Omental fat pad (tissue), 4 donors: ENCODE data around the gene ATAD1. TPM values are rescaled to one million over a fixed set of nuclear protein-coding genes. Genes with fewer than 3 reads are reported as not detected.
A peak's percentile ranks its signal among the peaks of the same experiment; 100 is the strongest.

Experiments used
- ATAC-seq: fragments of 150-250 bp; one replicate; pipeline ENCODE4 v1.9.1; 2016; ENCODE audit warnings: mild to moderate bottlenecking, moderate library complexity; ENCODE audit not compliant: low FRiP score
- DNase-seq: peaks from one replicate; pipeline ENCODE4 v3.0.0-alpha.2; 2019; ENCODE audit warnings: low spot score
- total RNA-seq, 4 donors: library from RNA; depleted of rRNA; stranded (reverse); fragments of >200 nt; gene quantifications; one replicate each; pipeline ENCODE4 v1.1.0, GENCODE V29; 2016
- TF ChIP-seq, protein P1 (sequence below), 3 donors: fragments of 450-650 bp; IDR thresholded peaks; one replicate each; pipeline ENCODE4 v1.5.1; 2016 to 2017; ENCODE audit warnings: antibody characterized with exemption in 3 of 3, mild to moderate bottlenecking in 3 of 3, moderate library complexity in 2 of 3

Gene ATAD1
- total RNA-seq, 4 donors from 2014 or later: 29.4 to 34.2 (median 31.5) TPM

DNA sequence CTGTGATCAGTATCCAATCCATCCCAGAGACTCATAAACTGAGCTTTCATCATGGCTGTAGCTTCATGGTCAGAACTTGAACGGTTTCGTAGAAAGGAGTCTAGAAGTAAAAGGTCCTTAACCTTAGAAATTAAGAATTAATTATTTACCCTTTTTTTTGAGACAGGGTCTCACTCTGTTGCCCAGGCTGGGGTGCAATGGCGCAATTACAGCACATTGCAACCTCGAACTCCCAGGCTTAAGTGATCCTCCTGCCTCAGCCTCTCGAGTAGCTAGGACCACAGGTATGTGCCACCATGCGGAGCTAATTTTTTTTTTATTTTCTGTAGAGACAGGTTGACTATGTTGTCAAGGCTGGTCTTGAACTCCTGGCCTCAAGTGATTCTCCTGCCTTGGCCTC, 41.7 kb downstream of the ATAD1 start:
- no peak for DNase-seq
- TF ChIP-seq, protein P1, sequence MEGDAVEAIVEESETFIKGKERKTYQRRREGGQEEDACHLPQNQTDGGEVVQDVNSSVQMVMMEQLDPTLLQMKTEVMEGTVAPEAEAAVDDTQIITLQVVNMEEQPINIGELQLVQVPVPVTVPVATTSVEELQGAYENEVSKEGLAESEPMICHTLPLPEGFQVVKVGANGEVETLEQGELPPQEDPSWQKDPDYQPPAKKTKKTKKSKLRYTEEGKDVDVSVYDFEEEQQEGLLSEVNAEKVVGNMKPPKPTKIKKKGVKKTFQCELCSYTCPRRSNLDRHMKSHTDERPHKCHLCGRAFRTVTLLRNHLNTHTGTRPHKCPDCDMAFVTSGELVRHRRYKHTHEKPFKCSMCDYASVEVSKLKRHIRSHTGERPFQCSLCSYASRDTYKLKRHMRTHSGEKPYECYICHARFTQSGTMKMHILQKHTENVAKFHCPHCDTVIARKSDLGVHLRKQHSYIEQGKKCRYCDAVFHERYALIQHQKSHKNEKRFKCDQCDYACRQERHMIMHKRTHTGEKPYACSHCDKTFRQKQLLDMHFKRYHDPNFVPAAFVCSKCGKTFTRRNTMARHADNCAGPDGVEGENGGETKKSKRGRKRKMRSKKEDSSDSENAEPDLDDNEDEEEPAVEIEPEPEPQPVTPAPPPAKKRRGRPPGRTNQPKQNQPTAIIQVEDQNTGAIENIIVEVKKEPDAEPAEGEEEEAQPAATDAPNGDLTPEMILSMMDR (IDR thresholded peaks at IDR 0.05): no peak
- no peak for ATAC-seq

DNA sequence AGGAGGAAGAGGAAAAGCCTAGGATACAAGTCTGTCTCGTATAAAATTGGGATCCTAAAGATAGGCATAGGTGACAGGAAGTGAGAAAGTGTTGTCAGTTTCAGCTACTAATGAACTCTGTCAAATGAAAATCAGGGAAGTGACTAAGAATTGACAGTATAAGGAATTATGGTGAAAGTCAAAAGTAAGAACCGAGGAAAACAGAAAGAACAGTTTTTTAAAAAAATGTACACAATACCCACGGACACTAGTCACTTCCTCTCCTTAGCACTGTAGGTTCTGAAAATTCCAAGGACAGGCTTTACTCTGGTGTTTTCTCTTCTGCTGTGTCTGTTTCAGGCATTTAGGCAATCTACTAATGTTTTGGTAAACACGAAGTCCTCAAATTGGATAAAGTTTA, 42.3 kb downstream of the ATAD1 start:
- no peak for DNase-seq
- TF ChIP-seq, protein P1 (IDR thresholded peaks at IDR 0.05): no peak
- ATAC-seq: no peak

DNA sequence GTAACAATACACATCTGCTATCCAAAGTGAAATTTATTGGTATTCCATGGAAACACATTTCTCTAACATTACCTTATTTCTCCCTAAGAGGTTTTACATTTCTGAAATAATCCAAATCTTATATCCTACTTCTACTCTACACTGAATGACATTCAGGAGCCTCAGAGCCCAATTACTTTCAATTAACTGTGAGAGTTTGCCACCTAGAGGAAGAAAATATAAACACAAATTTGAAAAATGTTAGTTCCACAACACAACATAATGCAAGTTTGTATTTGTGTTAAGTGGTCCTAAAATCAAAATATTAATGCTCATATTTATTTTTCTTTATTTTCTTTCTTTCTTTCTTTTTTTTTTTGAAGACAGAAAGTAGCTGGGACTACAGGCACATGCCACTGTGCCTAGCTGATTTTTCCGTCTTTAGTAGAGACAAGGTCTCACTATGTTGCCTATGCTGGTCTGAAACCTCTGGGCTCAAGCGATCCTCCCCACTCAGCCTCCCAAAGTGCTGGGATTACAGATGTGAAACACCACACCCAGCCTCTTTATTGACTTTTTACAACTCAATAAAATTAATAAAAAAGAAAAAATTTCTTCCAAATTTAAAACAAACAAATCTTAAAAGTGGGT, 46.0 kb downstream of the ATAD1 start:
- TF ChIP-seq, protein P1 (IDR thresholded peaks at IDR 0.05): no peak
- ATAC-seq (no peak), DNase-seq (no peak)

DNA sequence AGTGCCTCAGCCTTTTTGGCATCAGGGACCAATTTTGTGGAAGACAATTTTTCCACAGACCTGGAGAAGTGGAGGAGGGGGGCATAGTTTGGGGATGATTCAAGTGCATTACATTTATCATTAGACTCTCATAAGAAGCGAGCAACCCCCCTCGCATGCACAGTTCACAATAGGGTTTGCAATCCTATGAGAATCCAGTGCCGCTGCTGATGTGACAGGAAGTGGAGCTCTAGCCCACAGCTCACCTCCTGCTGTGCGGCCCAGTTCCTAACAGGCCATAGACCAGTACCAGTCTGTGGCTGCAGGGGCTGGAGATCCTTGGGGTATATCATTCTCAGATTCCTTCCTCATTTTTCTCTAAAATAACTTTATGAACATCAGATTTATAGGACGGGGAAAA, 50.8 kb downstream of the ATAD1 start:
- TF ChIP-seq, protein P1 (IDR thresholded peaks at IDR 0.05): no peak
- DNase-seq: no peak
- peak; percentile 54 for ATAC-seq

DNA sequence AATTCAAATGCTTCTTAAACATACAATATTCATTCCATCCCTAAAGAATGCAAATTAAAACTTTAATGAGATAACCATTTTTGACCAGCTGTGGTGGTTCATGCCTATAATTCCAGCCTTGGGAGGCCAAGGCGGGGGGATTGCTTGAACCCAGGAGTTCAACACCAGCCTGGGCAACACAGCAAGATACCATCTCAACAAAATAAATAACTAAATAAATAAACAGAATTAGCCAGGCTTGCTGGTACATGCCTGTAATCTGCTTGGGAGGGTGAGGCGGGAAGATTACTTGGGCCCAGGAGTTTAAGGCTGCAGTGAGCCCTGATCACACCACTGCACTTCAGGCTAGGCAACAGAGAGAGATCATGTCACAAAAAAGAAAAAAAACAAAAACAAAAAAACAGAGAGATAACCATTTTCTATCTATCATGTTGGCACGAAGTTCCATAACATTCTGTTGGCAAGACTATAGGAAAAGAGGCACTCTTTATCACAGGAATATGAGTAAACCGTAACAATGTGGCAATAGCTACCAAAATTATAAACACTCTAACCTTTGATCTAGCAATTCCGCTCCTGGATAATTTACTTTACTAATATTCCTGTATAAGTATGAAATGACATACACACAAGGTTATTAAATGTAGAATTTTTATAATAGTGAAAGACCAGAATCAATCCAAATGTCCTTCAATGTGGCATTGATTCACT, 52.2 kb downstream of the ATAD1 start:
- TF ChIP-seq, protein P1 (IDR thresholded peaks at IDR 0.05): no peak
- no peak for ATAC-seq
- DNase-seq: no peak

DNA sequence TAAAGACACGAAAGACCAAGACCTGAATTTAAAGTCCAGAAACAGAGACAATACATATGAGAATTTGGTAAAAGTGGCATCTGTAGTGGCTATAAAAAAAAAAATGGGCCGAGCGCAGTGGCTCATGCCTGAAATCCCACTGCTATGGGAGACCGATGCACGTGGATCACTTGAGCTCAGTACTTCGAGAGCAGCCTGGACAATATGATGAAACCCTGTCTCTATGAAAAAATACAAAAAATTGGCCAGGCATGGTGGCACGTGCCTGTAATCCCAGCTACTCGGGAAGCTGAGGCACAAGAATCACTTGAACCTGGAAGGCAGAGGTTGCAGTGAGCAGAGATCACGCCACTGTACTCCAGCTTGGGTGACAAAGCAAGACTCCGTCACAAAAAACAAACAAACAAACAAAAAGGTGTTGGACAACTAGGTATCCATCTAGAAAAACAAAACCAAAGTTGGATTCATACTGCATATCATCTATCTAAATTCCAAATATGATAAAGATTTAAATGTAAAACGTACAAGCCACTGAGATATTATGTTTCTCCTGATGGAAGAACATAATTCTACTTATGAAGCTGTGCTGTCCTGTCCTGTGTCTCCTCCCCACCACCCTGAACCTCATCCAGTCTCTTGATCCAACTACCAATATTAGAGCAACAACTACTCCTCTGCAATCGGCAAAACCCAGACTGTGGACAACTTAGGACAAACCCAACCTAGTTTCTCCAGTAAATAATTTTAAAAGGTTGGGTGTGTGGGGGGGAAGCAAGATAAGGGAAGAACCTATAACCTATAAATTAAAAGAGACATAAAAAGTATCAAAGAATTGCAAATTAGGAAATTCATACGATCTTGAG, 53.7 kb downstream of the ATAD1 start:
- TF ChIP-seq, protein P1 (IDR thresholded peaks at IDR 0.05): no peak
- ATAC-seq: no peak
- no peak for DNase-seq
